GM18861 (cell line): ENCODE data around the gene ATAD2B.
"Not testable (repeated sequence)": the region's sequence is repeated elsewhere in the genome, so short reads cannot be mapped to it uniquely, and the experiment has no call there.

ENCODE experiments used
- ATAC-seq: cut with Tn5 transposase; IDR thresholded peaks from one replicate; pipeline ENCODE4 v1.9.1; 2021; ENCODE audit not compliant: unreplicated experiment

The ATAD2B gene

DNA sequence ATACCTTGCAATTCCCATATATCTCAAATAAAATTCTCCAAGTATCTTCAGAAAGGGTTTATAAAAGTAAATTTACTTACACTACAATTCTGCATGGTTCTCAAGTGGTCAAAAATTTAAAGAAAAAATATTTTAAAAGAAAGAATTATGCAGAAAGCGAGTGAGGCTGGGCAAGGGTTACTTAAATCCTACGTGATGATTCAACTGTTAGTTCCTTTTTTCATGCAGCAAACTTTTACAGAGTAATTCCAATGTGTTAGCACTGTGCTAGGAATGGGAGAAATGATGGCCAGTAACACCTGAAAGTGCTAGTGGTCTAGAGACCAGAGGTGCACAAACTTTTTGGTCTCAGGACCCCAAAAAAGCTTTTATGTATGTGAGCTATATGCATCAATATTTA is 133.4 kb downstream of the ATAD2B start:
- ATAC-seq: no peak

DNA sequence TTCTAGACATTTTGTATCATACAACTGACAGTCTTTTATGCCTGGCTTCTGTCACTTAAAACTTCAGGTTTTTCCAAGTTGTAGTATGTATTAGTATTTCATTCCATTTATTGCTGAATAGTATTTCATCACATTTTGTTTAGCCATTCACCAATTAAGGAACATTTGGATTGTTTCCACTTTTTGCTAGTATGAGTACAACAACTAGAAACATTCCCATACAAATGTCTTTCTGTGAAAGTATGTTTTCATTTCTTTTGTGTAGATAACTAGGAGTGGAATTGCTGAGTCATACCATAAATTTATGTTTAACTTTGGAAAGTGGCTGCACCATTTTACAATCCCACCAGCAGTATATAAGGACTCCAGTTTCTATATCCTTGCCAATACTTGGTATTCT is 135.9 kb downstream of the ATAD2B start:
- ATAC-seq: no peak

DNA sequence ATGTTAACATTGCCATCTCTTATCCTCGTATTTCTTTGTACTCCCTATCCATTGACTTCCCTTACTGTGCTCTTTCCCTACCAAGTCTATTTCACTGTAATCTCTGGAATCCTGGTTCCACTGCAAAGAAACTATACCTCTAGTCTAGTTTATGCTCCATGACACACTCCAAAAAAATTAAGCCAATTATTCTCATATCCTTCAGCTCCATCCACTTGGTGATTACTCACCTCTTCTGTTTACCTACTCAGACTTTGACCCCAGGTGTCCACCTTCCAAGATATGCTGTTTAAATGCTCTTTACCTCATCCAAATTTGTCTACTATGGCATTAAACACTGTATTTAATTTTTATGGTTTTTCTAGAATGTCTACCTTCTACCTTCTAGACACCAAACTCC is 137.9 kb downstream of the ATAD2B start:
- ATAC-seq: no peak

DNA sequence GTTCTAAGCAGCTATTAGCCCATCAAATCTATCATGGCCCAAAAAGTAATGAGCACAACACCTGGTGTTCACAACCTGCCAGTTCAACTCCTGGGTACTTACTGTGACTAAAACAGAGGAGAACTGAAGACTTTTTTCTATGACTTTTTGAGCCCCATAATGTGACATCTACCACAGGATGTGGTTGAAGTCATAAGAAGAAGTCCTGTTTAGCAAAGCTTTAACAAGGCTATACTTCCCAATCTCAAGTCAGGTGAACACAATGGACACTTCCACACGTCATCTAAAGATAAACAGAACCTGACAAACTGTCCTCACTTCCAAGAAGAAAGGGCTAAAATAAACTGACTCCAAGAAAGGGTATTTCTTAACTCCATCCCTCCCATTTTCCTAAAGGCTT is 138.8 kb downstream of the ATAD2B start:
- peak; percentile 87 for ATAC-seq

- no peak for ATAC-seq
Observed at GRCh38 chr2:23784971-23785370, 142.0 kb downstream of the ATAD2B start.

GRCh38 chr2:23782646-23783045 is 144.3 kb downstream of the ATAD2B start:
- ATAC-seq: no peak

DNA sequence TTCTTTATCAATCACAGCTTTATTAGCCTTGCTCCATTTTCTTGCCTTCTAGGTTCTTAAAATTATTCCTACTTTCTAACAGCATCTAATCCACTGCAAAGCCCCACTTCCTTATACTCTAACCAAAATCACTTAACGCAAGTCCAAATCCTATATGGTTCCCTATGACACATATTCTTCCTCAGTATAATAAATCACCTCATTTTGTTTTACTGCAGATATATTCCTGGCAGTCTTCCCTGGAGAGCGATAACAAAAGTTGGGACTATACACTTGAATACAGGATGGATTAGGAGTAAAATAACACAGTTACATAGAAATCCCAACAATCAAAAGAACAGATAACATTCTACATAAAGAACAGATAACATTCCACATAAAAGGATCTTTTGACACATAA is 144.8 kb downstream of the ATAD2B start:
- ATAC-seq: no peak

DNA sequence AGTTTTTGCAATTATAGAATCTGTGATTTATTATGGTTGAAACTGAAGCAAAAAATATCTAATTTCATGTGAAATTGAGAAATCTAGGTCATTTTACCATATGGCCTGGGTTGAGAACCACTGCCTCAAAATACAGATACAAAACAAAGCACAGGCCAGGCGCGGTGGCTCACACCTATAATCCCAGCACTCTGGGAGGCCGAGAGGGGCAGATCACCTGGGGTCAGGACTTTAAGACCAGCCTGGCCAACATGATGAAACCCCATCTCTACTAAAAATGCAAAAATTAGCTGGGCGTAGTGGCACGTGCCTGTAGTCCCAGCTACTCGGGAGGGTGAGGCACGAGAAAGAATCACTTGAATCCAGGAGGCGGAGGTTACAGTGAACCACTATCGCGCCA is 146.5 kb downstream of the ATAD2B start:
- ATAC-seq: not testable (repeated sequence)

GRCh38 chr2:23777826-23778225 is 149.1 kb downstream of the ATAD2B start:
- ATAC-seq: no peak

DNA sequence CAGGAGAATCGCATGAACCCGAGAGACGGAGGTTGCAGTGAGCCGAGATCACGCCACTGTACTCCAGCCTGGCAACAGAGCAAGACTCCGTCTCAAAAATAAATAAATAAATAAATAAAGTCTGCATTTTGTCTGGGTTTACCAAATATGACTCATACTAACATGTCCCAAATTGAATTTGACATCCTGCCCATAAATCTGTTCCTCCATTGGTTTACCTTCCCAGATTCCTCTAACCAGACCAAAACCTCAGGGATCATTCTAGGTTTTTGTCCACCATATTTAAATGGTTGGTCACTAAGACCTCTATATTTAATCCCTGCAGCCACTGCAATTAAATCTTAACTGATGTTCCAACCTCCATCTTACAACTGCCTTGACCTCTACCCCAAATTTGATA is 150.9 kb downstream of the ATAD2B start:
- ATAC-seq: no peak

GRCh38 chr2:23772684-23773083 is 154.2 kb downstream of the ATAD2B start:
- ATAC-seq: peak; percentile 75

DNA sequence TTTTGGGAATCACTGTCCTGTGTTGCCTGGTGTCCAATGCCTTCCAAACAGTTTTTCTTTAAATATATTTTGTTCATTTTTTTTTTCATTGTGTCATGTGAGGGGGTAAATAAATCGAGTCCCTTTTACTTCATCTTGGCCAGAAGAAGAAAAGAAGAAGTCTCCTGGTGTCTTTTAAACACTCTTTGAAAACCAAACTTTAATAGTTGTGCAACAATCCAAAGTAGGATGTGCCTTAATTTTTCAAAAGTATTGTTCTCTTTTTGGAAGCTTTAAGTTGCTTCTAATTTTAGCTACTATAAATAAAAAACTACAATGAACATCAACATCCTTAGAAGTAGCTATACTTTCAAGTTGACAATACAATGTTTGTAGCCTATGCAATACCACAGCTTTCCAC is 154.9 kb downstream of the ATAD2B start:
- ATAC-seq: no peak

DNA sequence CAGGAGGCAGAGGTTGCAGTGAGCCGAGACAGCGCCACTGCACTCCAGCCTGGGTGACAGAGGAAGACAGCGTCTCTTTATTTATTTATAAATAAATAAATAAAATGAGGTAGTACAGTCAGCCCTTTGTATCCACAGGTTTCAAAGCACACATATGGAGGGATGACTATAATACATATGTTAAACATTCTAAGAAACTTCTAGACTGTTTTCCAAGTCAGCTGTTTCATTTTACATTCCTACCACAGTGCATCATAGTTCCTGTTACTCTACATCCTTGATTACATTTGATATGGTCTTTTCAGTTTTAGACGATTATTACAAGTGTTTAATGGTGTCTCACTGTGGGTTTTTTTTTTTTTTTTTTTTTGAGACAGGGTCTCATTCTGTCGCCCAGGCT is 157.6 kb downstream of the ATAD2B start:
- ATAC-seq: no peak

- ATAC-seq: no peak
Observed at GRCh38 chr2:23767876-23768621, 158.9 kb downstream of the ATAD2B start.

GRCh38 chr2:23762141-23762540 is 164.8 kb downstream of the ATAD2B start:
- no peak for ATAC-seq

- ATAC-seq: no peak
Observed at GRCh38 chr2:23761638-23762037, 165.3 kb downstream of the ATAD2B start.

GRCh38 chr2:23760736-23761135 is 166.2 kb downstream of the ATAD2B start:
- ATAC-seq: no peak

DNA sequence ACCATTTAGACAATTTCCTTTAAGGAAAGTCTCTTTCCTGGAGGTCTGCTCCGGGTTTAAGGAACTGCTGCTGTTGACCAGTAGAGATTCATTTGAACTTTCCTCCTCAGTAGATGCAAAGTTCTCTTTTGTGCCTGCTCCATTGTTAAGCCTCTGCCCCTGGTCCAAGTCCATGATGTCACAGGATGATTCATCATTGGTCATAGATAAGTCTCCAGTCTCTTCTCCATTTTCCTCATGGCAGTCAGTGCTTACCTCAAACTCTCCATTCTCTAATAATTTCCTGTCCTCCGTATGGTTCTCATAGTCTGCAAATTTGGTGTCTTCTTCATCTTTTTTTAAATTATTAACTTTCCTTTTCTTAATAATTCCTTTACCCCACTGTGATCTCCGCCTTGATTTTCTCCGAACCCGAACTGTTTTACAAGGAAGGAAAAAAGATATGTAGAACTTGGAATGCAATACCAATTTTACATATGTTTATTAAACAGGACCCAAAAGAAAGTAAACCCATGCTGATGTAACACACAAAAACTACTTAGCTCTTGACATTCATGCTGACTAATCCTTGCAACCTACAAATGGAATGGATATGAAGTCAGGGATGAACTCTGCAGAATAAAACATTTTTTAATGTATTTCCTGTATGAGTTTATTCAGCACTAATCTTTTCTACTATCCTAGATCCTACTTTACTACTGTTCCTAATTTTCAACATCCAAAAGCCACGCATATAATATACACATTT is 169.1 kb downstream of the ATAD2B start:
- no peak for ATAC-seq

- no peak for ATAC-seq
Observed at GRCh38 chr2:23756593-23757292, 170.2 kb downstream of the ATAD2B start.

DNA sequence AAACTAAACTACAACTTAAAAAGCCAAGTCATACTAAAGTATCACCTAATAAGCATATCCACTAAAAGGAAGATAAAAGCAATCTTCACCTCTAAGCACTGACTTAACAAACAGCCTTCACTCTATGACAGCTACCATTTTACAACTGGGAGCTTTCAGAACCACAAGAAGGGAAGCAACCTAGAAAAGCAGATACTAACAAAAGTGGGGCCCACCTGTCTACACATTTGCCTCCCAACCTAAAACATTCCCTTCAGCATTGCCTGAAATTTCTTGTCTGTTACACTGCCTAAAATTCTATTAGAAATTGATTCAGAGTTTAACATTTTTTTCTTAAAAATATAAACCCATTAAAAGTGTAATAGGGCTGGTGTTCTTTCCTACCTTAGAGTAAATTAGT is 172.0 kb downstream of the ATAD2B start:
- no peak for ATAC-seq

- ATAC-seq: no peak
Observed at GRCh38 chr2:23753291-23754010, 173.5 kb downstream of the ATAD2B start.
